ENCODE data around the gene TCF12.

GRCh38 chr15:57038040-57038439, 119.6 kb downstream of the TCF12 start:
- TF ChIP-seq CTCF (IDR thresholded peaks at IDR 0.05) = no peak
- no peak for TF ChIP-seq POLR2A (IDR thresholded peaks at IDR 0.05)
